ENCODE data around the gene OPN3. TPM values are rescaled to one million over a fixed set of nuclear protein-coding genes. Genes with fewer than 3 reads are reported as not detected.

The OPN3 gene
- total and polyA plus RNA-seq, 9 of the 15 experiments (the other 6 are each of a cell fraction or from before 2014, with no cell fraction given), result 4.2 to 34.6 (median 17.0) TPM

DNA sequence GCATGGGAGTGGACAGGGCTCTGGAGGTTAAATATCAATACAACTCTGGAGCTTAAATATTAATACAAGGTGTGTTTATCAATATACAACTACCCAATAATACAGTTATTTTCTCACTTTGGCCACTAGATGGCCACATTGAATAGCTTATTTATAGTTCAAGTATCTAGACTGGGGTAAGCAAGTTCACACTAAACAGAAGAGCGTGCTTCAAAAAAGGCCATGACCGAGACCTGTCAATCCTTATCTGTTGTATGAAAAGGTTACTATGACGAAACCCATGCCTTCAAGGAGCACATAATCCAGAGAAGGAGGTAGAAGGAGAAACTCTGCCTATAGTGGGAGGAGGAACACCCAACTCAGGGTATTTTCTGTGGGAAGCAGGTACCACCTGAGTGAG is 29.1 kb downstream of the OPN3 start (continued):
- TF ChIP-seq SIN3B (IDR thresholded peaks at IDR 0.05; ENCODE audit: low read depth), result no peak
- TF ChIP-seq, protein P1, sequence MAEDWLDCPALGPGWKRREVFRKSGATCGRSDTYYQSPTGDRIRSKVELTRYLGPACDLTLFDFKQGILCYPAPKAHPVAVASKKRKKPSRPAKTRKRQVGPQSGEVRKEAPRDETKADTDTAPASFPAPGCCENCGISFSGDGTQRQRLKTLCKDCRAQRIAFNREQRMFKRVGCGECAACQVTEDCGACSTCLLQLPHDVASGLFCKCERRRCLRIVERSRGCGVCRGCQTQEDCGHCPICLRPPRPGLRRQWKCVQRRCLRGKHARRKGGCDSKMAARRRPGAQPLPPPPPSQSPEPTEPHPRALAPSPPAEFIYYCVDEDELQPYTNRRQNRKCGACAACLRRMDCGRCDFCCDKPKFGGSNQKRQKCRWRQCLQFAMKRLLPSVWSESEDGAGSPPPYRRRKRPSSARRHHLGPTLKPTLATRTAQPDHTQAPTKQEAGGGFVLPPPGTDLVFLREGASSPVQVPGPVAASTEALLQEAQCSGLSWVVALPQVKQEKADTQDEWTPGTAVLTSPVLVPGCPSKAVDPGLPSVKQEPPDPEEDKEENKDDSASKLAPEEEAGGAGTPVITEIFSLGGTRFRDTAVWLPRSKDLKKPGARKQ (CRISPR knock-in tag; IDR thresholded peaks at IDR 0.05), result no peak
- no peak for TF ChIP-seq ETV6 (IDR thresholded peaks at IDR 0.05; ENCODE audit: borderline replicate concordance in 1 of 2, low read depth in 2 of 2, low read length in 1 of 2)
- no peak for TF ChIP-seq ETV6 (CRISPR knock-in tag; IDR thresholded peaks at IDR 0.05; ENCODE audit: borderline replicate concordance)
- TF ChIP-seq, protein P2, sequence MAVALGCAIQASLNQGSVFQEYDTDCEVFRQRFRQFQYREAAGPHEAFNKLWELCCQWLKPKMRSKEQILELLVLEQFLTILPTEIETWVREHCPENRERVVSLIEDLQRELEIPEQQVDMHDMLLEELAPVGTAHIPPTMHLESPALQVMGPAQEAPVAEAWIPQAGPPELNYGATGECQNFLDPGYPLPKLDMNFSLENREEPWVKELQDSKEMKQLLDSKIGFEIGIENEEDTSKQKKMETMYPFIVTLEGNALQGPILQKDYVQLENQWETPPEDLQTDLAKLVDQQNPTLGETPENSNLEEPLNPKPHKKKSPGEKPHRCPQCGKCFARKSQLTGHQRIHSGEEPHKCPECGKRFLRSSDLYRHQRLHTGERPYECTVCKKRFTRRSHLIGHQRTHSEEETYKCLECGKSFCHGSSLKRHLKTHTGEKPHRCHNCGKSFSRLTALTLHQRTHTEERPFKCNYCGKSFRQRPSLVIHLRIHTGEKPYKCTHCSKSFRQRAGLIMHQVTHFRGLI (CRISPR knock-in tag; IDR thresholded peaks at IDR 0.05), result no peak
- TF ChIP-seq CBX2 (IDR thresholded peaks at IDR 0.05; ENCODE audit: insufficient read depth, low read length, poor library complexity, severe bottlenecking), result no peak
- no peak for TF ChIP-seq SNRNP70 (optimal IDR thresholded peaks at IDR 0.05; ENCODE audit: low read depth, low read length)
- TF ChIP-seq FIP1L1 (IDR thresholded peaks at IDR 0.05; ENCODE audit: low read depth, low read length, poor library complexity, severe bottlenecking), result no peak
- TF ChIP-seq ZFX (CRISPR knock-in tag; IDR thresholded peaks at IDR 0.05), result no peak
- no peak for TF ChIP-seq CCNT2 (IDR thresholded peaks at IDR 0.05; ENCODE audit: borderline replicate concordance, extremely low read depth, insufficient read length, low read depth, low read length)
- 0 out of 2 replicates have a peak, but pooled peaks have one; percentile 15 for TF ChIP-seq MAFK (IDR thresholded peaks at IDR 0.05; ENCODE audit: low read length)
- TF ChIP-seq SRSF1 (IDR thresholded peaks at IDR 0.05; ENCODE audit: low read depth, low read length), result no peak
- TF ChIP-seq ATF3 (IDR thresholded peaks at IDR 0.05), result peak; percentile 76
- no peak for TF ChIP-seq ATF3 (CRISPR knock-in tag; conservative IDR thresholded peaks at IDR 0.05)
- TF ChIP-seq NFIX (CRISPR knock-in tag; IDR thresholded peaks at IDR 0.05; ENCODE audit: low read depth), result no peak
- TF ChIP-seq PHTF2 (CRISPR knock-in tag; IDR thresholded peaks at IDR 0.05), result no peak
- no peak for TF ChIP-seq HES1 (IDR thresholded peaks at IDR 0.05; ENCODE audit: low read depth)
- TF ChIP-seq ZNF592 (IDR thresholded peaks at IDR 0.05), result no peak
- no peak for TF ChIP-seq ZNF644 (tag; IDR thresholded peaks at IDR 0.05; ENCODE audit: low read depth)
